NCI-H1436 treated with DMSO at 0.1 percent for 48 hours (cell line): ENCODE results near the gene DUSP11.
"Not testable (repeated sequence)": the region's sequence is repeated elsewhere in the genome, so short reads cannot be mapped to it uniquely, and the experiment has no call there.

Source experiments
- DNase-seq: peaks from one replicate; lab custom pipeline; 2025; lab: John Stamatoyannopoulos, UW

The DUSP11 gene

DNA sequence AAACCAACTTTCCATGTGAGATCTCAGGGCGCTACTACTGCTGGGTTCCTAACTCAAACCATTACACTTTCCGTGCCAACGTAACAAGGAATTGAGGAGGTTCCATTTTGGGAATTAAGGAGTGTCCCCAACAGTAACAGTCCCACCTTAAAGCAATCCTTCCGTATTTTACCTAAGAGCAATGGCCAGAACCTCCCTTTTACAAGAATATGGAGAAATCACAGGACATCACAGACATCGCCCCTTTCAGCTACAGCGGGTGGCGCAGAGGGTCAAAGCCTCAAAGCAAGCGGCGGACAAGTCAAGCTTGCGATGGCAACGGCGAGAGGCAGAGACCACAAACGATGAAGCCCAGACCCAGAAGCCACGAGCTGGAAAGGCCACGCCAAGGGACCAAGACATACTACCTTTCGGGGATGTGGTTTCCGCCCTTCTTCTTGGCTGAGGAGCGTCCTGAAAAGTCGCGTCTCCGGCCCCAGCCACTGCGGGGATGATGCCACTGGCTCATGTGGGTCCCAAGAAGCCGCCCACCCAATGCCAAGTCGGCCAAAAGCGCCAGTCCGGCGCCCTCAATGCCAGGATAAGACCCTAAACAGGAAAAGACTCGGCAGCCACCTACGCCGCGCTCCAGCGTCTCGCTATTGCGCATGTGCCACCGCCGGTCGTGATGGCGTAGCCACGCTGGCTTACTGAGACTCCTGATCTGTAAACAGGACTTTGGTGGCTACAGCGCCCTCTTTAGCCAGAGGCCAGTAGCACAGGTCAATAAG lies at the start of gene DUSP11:
TSS of gene DUSP11 (minus strand) at position 637 of the 770 bp plus-strand sequence. CDS start at position 508, 129 bp downstream.
- DNase-seq, result peak; percentile 88

DNA sequence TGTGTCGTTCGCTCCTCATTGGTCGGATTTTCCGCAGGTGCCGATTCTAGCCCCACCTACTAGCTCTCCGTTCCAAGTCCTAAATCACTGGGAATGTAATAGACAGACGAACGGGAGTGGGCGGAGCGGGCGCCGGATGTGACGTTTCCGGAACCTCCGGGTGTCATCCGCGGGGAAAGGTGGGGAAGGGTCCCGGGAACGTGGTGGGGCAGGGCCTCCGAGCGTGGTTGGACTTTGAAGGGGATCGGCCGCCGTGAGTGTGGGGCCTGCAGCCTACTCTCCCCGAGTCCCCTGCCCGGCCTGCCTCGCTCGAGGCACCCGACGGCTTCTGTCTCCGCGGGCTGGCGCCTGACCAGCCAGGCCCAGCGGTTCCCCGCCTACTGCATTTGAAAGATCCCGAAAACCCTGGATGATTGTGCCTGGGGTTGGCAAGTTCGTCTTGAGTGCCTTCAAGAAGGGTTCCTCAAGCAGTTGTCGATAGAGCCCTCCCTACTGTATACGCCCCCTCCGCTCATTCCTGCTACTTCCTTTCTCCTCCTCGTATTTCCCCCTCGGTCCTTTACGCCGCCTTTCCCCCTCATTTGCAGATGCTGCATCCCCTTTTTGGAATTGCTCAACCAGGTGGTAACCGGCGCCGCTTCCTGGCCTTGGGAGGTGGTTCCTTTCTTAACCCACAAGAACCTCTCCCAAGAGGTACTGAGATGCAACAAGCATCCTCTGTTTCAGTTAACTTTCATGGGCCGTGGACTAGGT lies 49.1 kb upstream of the DUSP11 start, which contains the start of gene STAMBP:
TSS of gene STAMBP (plus strand) at position 144 of the 753 bp plus-strand sequence. CDS start 1,896 bp downstream, outside the sequence.
- DNase-seq, result peak; percentile 84

GRCh38 chr2:73828389-73828817 lies 48.5 kb upstream of the DUSP11 start:
- DNase-seq, result no peak

- no peak for DNase-seq
Measured at GRCh38 chr2:73827660-73828388, 47.9 kb upstream of the DUSP11 start.

- DNase-seq, result no peak
Measured at GRCh38 chr2:73827018-73827417, 47.1 kb upstream of the DUSP11 start.

GRCh38 chr2:73825408-73825807 lies 45.5 kb upstream of the DUSP11 start:
- no peak for DNase-seq

DNA sequence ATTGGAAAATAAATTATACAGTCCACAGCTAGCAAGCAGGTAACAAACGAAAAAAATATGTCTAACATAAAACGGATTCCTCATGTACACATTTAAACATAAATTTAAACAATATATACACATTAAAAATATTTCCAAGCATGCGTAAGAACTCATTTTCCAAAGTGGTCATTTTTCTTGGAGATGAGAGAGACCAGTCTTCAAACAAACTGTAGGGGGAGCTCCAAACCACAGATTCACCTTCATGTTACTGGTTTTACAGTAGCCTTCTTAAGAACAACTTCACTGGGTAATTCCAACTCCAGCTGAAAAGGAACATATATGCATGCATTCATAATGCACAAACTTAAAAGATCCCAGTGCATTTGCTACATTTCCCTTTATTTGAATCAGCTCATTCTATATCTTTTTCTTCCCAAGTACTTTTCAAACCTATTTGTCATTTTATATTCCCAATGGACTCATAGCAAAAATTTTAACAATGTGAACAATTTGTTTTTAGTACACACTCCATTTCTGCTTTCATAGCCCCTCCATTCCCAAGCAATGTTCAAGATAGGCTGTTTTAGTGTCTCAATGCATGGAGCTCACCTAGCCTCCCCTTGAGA lies 44.1 kb upstream of the DUSP11 start:
- peak; percentile 40 for DNase-seq

DNA sequence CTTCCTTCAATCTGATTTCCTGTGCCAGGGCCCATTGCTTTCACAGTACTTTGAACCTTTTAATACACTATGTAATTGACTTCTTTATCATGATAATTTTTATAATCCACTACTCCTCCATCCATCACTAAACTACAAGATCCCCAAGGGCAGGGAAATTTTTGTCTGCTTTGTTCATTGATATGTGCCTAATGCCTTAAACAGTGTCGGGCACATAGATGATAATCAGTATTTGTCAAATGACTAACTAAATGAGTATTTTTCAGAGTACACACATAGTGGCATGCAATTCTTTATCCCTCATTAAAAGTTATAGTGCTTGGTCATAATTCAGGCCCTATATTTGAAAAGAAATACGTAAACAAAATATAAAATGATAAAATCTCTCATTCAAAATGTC lies 43.5 kb upstream of the DUSP11 start:
- DNase-seq, result no peak

GRCh38 chr2:73822991-73823390 lies 43.1 kb upstream of the DUSP11 start:
- DNase-seq, result no peak

- DNase-seq, result no peak
Measured at GRCh38 chr2:73822276-73822675, 42.4 kb upstream of the DUSP11 start.

DNA sequence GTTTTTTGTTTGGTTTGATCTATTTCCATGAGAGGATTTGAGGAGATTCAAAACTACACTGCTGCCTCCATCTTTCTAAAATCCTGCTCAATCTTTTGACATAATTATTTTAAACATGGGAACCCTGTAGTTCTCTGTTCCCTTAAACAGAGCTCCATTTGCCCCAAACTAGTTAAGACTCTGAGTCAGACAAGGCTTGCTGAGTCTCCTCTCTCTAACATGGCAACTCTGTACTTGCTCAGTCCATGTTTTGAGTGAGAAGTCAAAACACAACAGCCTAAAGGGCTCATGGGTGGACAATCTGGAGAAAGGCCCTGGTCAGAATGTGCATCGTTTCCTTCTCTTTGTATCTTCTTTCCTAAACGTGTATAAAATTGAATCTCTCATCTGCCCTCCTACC lies 41.8 kb upstream of the DUSP11 start:
- DNase-seq, result no peak

DNA sequence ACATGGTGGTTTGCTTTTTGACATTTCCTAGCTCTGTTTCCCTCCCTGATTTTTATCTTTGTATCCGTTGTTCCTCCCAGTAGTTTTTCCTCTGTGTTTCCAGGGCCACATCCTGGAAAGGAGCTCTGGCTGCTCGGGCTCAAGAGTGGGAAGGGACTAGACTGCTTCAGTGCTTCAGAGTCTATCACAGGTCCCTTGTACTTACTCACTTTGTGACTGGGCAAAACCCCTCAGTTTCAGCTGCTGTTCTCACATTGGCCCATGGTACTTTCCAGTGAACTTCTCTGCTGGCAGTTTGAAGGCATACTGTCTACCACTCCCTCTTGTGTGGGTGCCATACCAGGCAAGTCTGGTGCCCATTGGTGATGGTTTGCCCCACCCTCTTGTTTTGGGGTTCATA lies 41.3 kb upstream of the DUSP11 start:
- DNase-seq, result no peak

GRCh38 chr2:73818296-73818695 lies 38.4 kb upstream of the DUSP11 start:
- no peak for DNase-seq

- no peak for DNase-seq
Measured at GRCh38 chr2:73812635-73813034, 32.7 kb upstream of the DUSP11 start.

DNA sequence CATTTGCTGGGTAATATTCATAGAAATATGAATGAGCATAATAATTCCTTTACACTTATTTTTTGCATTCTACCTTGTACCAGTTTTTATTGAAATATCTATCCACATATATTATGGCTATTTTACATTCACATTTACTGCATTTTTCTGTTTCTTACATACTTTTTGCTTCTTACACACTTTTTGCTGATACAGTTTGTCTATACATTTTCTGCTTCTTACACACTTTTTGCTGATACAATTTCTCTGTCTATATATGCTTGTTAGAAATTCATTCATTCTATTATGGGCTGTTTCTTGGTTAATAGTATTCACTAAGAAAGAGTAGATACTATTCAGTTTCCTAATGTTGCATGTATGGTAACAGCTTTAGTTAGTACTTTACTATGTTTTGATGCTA lies 32.0 kb upstream of the DUSP11 start:
- no peak for DNase-seq

DNA sequence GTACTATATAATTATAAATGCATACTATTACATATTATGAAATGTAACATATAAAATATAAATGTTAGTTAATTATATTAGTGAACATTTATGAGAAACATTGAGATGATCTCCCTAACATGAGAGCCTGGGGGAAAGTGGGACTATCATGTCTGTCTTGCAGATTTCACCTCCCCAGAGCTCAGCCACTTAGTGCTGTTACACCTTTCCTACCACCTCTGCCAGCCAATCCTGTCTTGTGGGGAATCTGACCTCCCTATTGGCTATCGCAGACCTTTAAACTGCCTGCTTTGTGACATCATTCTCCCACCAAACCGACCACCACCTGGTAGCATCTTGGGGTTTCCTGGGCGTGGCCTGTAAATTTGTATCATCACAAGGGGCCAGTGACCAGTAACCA lies 4.0 kb upstream of the DUSP11 start, which contains the start of gene C2orf78:
TSS of gene C2orf78 (plus strand) at position 301 of the 400 bp plus-strand sequence. CDS start 127 bp downstream, outside the sequence.
- not testable (repeated sequence) for DNase-seq

DNA sequence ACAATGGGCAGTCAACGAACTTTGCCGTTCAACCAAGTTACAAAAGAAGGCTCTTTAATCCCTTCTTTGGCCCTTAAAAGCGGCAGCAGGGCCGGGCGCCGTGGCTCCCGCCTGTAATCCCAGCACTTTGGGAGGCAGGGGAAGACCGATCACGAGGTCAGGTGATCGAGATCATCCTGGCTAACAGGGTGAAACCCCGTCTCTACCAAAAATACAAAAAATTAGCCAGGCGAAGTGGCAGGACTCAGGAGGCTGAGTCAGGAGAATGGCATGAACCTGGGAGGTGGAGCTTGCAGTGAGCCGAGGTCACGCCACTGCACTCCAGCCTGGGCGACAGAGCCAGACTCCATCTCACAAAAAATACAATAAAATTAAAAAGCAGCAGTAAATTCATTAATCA lies 3.5 kb upstream of the DUSP11 start:
- DNase-seq, result not testable (repeated sequence)

GRCh38 chr2:73780237-73780582 lies 307 bp upstream of the DUSP11 start:
- DNase-seq, result no peak

- not testable (repeated sequence) for DNase-seq
Measured at GRCh38 chr2:73778867-73779466, 936 bp downstream of the DUSP11 start.

- DNase-seq, result no peak
Measured at GRCh38 chr2:73776869-73777519, 2.9 kb downstream of the DUSP11 start.

DNA sequence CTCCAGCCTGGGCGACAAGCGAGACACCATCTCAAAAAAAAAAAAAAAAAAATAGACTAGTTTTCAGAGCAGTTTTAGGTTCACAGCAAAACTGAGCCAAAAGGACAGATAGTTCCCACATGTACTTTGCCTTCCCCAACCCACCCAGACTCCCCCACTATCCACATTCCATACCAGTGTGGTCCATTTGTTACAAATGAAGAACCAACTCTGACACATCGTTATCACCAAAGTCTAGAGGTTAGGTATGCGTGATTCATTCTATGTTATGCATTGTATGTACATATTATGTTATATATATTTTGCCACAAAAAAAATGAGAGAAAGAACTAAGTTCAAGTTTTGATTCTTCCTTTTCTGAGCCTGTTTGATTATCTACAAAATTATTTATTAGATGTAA lies 3.5 kb downstream of the DUSP11 start:
- DNase-seq, result no peak
